Caco-2 (cell line): ENCODE data around the gene TTYH3. TPM values are rescaled to one million over a fixed set of nuclear protein-coding genes. Genes with fewer than 3 reads are reported as not detected.

Experiments
- BruUV-seq: library from RNA; stranded (reverse); fragments of 400-500 nt; replicated peaks from 2 replicates; lab custom pipeline; 2021; lab: Mats Ljungman, UMichigan
- CTCF ChIA-PET: fragments of 300-600 bp; sonication (Branson Sonifier 250); formaldehyde crosslinking; loops from one replicate; lab custom pipeline; 2022; ENCODE audit warnings: antibody characterized with exemption; lab: Charles Lee
- POLR2A ChIA-PET: fragments of 300-600 bp; sonication (Branson Sonifier 250); formaldehyde crosslinking; loops from one replicate; lab custom pipeline; 2022; ENCODE audit warnings: antibody characterized with exemption; lab: Charles Lee
- DNase-seq, 2 experiments: peaks; one replicate each; pipeline versions ENCODE4 v3.0.0 to v3.0.0-alpha.2; 2020 to 2022
- H3K27me3 ChIP-seq: replicated peaks from 2 replicates; pipeline ENCODE4 v1.6.0; 2011; ENCODE audit warnings: low read length; ENCODE audit not compliant: control insufficient read depth, insufficient read depth
- H3K36me3 ChIP-seq: 2 replicates; pipeline ENCODE4 v1.5.1; 2011; ENCODE audit warnings: low read length; ENCODE audit not compliant: control insufficient read depth, insufficient read depth
- H3K4me1 ChIP-seq: fragments of 250-450 bp; sonication (Bioruptor Pico); 2 replicates; pipeline ENCODE4 v1.5.1; 2020; ENCODE audit warnings: mild to moderate bottlenecking
- H3K4me3 ChIP-seq: 2 replicates; pipeline ENCODE4 v1.5.1; 2011; ENCODE audit warnings: low read depth, mild to moderate bottlenecking, control low read depth, low read length
- H3K9me3 ChIP-seq: fragments of 250-450 bp; sonication (Bioruptor Pico); 2 replicates; pipeline ENCODE4 v1.5.1; 2020; ENCODE audit warnings: mild to moderate bottlenecking, moderate library complexity
- H3K27ac Mint-ChIP-seq: one replicate; pipeline ENCODE4 v1.8.0; 2022; ENCODE audit warnings: mixed read lengths; ENCODE audit not compliant: unreplicated experiment
- H3K27me3 Mint-ChIP-seq: one replicate; pipeline ENCODE4 v1.8.0; 2022; ENCODE audit warnings: mixed read lengths; ENCODE audit not compliant: insufficient read depth, unreplicated experiment
- H3K36me3 Mint-ChIP-seq: one replicate; pipeline ENCODE4 v1.8.0; 2022; ENCODE audit warnings: mild to moderate bottlenecking, mixed read lengths; ENCODE audit not compliant: insufficient read depth, unreplicated experiment
- H3K4me1 Mint-ChIP-seq: one replicate; pipeline ENCODE4 v1.8.0; 2022; ENCODE audit warnings: low read depth, mixed read lengths; ENCODE audit not compliant: unreplicated experiment
- H3K4me3 Mint-ChIP-seq: one replicate; pipeline ENCODE4 v1.8.0; 2022; ENCODE audit warnings: mild to moderate bottlenecking, moderate library complexity, mixed read lengths; ENCODE audit not compliant: unreplicated experiment
- H3K9me3 Mint-ChIP-seq: one replicate; pipeline ENCODE4 v1.8.0; 2022; ENCODE audit warnings: mixed read lengths; ENCODE audit not compliant: unreplicated experiment
- intact Hi-C: fragments of 100-400 bp; cut with micrococcal nuclease; formaldehyde crosslinking; loops from one replicate; pipeline ENCODE4 v1.10.0; 2022; ENCODE audit not compliant: unreplicated experiment
- total RNA-seq: library from RNA; stranded (reverse); gene quantifications from 2 replicates; pipeline ENCODE4 v1.2.3, GENCODE V29; 2022
- TF ChIP-seq, protein P1 (sequence below), 2 experiments: fragments of 200-600 bp in 1 of 2; IDR thresholded peaks; 1 replicate in 1 of 2; 2 replicates in 1 of 2; pipeline versions ENCODE4 v1.5.1 to v1.8.0; 2011 to 2022; ENCODE audit warnings: antibody characterized with exemption in 1 of 2, control low read depth in 1 of 2, inconsistent platforms in 1 of 2, low read depth in 1 of 2, low read length in 1 of 2, mild to moderate bottlenecking in 1 of 2, moderate library complexity in 1 of 2; ENCODE audit not compliant: insufficient read depth in 1 of 2, severe bottlenecking in 1 of 2, unreplicated experiment in 1 of 2

The TTYH3 gene
- total RNA-seq, 1 experiment from 2014 or later = 57.3 TPM

DNA sequence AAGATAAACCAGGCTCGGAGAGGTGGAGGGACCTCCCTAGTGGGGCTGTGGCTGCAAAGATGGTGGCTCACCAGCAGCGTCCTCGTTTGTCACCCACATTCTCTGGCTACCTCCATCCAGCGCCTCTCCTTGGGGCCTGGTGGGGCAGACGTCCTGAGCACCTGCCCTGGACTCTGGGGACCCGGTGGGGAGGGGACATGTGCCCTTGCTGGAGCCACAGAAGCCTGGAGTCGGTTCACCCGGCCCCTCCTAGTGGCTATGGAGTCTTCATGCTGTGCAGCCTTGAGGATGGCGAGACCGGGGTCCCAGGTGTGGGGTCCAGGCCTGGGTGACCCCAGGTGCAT is 14.5 kb downstream of the TTYH3 start:
- no peak for DNase-seq
- Histone ChIP-seq H3K4me1 (0 out of 2 replicates have a peak, but pooled peaks cover 3% of the 10 kb centered on the region), H3K4me3 (no peak overlapping the region), H3K27me3 (no peaks in the 10 kb centered on the region), H3K36me3 (peaks cover 1% of the 10 kb centered on the region; the same call in 1 of the 2 replicates), H3K9me3 (no peaks in the 10 kb centered on the region)
- Mint-ChIP-seq H3K27me3 (no peaks in the 10 kb centered on the region), H3K9me3 (no peaks in the 10 kb centered on the region), H3K4me3 (no peak overlapping the region), H3K36me3 (no peaks in the 10 kb centered on the region), H3K27ac (no peak overlapping the region), H3K4me1 (no peaks in the 10 kb centered on the region)
- TF ChIP-seq, protein P1, sequence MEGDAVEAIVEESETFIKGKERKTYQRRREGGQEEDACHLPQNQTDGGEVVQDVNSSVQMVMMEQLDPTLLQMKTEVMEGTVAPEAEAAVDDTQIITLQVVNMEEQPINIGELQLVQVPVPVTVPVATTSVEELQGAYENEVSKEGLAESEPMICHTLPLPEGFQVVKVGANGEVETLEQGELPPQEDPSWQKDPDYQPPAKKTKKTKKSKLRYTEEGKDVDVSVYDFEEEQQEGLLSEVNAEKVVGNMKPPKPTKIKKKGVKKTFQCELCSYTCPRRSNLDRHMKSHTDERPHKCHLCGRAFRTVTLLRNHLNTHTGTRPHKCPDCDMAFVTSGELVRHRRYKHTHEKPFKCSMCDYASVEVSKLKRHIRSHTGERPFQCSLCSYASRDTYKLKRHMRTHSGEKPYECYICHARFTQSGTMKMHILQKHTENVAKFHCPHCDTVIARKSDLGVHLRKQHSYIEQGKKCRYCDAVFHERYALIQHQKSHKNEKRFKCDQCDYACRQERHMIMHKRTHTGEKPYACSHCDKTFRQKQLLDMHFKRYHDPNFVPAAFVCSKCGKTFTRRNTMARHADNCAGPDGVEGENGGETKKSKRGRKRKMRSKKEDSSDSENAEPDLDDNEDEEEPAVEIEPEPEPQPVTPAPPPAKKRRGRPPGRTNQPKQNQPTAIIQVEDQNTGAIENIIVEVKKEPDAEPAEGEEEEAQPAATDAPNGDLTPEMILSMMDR (IDR thresholded peaks at IDR 0.05; ENCODE audit: insufficient read depth in 1 of 2, low read depth in 1 of 2, low read length in 1 of 2, severe bottlenecking in 1 of 2, unreplicated experiment in 1 of 2) = no peak
- intact Hi-C loops = no loop called here
- CTCF ChIA-PET = interaction anchor here (0.5 kb wide), 1 partner anchor 15 kb away, joined by 3 read pairs; no protein-coding TSS in a partner anchor
- POLR2A ChIA-PET = no interaction called here
- no TSS peak for BruUV-seq

DNA sequence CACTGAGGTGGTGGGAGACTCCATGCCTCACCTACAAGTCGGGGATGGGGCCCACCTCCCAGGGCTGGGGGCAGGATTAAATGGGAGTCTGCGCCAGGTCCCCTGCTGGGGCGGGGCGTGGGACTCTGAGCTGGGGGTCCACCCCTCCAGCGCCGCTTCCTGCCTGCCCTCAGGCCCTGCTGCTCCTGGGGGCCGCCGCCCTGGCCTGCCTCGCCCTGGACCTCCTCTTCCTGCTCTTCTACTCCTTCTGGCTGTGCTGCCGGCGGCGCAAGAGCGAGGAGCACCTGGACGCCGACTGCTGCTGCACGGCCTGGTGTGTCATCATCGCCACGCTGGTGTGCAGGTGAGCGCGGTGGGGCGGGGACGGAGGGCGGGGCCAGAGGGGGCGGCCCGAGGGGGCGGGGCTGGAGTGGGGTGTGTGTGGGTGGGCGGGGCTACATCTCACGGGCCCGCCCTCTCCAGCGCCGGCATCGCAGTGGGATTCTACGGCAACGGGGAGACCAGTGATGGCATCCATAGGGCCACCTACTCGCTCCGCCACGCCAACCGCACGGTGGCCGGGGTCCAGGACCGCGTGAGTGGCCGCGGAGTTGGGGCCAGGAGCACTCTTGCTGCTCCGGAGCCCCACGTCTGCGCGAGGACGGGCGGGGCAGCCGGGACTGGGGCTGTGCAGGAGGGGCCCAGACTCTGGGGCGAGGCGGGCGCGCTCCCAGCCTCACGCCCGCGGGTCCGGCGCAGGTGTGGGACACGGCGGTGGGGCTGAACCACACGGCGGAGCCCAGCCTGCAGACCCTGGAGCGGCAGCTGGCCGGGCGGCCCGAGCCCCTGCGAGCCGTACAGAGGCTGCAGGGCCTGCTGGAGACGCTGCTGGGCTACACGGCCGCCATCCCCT is 15.1 kb downstream of the TTYH3 start:
- Histone ChIP-seq H3K27me3 (no peaks in the 10 kb centered on the region), H3K4me3 (no peak overlapping the region), H3K4me1 (no peaks in the 10 kb centered on the region), H3K36me3 (peaks cover 1% of the 10 kb centered on the region; the same call in 1 of the 2 replicates), H3K9me3 (no peaks in the 10 kb centered on the region)
- BruUV-seq = no TSS peak
- POLR2A ChIA-PET = no interaction called here
- no peaks in the 10 kb centered on the region for H3K9me3 Mint-ChIP-seq
- TF ChIP-seq, protein P1 (IDR thresholded peaks at IDR 0.05; ENCODE audit: insufficient read depth in 1 of 2, low read depth in 1 of 2, low read length in 1 of 2, severe bottlenecking in 1 of 2, unreplicated experiment in 1 of 2) = no peak
- no peak for DNase-seq
- intact Hi-C loops = no loop called here
- no peaks in the 10 kb centered on the region for H3K27me3 Mint-ChIP-seq
- no peak overlapping the region for H3K4me3 Mint-ChIP-seq
- CTCF ChIA-PET = no interaction called here
- H3K36me3 Mint-ChIP-seq = no peaks in the 10 kb centered on the region
- H3K4me1 Mint-ChIP-seq = no peaks in the 10 kb centered on the region
- H3K27ac Mint-ChIP-seq = no peak overlapping the region

DNA sequence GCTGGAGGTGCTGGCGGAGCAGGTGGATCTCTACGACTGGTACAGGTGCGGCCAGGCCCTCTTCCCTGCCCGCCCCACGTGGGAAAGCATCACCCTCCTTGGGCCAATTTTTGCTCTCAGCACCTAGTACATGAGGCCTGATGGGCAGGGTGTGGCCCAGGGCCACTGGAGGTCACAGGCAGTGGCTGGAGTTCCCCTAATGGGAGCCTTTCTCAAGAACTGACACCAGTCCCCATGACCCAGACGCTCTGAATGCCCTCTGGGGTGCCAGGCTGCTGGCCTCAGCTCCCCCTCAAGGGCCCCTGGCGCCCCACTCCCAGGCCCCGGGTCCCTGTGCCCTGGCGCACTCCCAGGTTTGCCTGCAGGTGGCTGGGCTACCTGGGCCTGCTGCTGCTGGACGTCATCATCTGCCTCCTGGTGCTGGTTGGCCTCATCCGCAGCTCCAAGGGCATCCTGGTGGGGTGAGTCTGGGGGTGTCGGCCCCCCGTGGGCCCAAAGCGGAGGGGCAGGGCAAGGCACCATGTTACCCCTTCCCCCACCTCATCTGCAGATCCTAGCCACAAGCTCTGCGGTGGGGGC is 15.9 kb downstream of the TTYH3 start:
- H3K27ac Mint-ChIP-seq = no peak overlapping the region
- no peak overlapping the region for H3K4me3 Mint-ChIP-seq
- no peaks in the 10 kb centered on the region for H3K9me3 Mint-ChIP-seq
- H3K4me3 ChIP-seq = no peak overlapping the region
- H3K36me3 ChIP-seq = peaks cover 1% of the 10 kb centered on the region; the same call in 1 of the 2 replicates
- no peaks in the 10 kb centered on the region for H3K9me3 ChIP-seq
- H3K4me1 Mint-ChIP-seq = no peaks in the 10 kb centered on the region
- POLR2A ChIA-PET = no interaction called here
- BruUV-seq = no TSS peak
- TF ChIP-seq, protein P1 (IDR thresholded peaks at IDR 0.05; ENCODE audit: insufficient read depth in 1 of 2, low read depth in 1 of 2, low read length in 1 of 2, severe bottlenecking in 1 of 2, unreplicated experiment in 1 of 2) = no peak
- DNase-seq = no peak
- no peaks in the 10 kb centered on the region for H3K36me3 Mint-ChIP-seq
- no peaks in the 10 kb centered on the region for H3K27me3 ChIP-seq
- no peaks in the 10 kb centered on the region for H3K4me1 ChIP-seq
- CTCF ChIA-PET = interaction anchor here (0.6 kb wide), 1 partner anchor 18 kb away, joined by 5 read pairs; no protein-coding TSS in a partner anchor
- intact Hi-C loops = no loop called here
- H3K27me3 Mint-ChIP-seq = no peaks in the 10 kb centered on the region
